DMS53 treated with DMSO at 0.1 percent for 48 hours (cell line): ENCODE results near the gene RALGAPA2.

Source experiments
- DNase-seq: peaks from one replicate; lab custom pipeline; 2025; ENCODE audit not compliant: unreplicated experiment; lab: John Stamatoyannopoulos, UW

The RALGAPA2 gene

DNA sequence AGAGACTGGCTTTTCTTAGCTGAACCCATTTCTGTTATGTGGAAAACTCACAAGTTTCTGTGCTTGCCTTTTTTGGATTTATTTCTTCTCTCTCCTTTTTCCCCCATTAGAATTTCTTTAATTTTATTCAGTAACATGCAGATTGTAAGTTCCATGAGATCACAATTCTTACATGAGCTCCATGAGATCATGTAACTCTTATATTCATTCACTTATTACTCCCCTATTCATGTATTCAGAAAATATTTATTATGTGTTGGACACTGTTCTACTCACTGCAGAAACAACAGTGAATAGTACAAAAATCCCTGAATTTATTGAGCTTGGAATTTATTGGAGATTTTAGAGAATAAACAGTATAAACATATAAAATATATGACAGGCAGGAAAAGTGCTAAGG lies 238.8 kb downstream of the RALGAPA2 start:
- DNase-seq, result no peak

DNA sequence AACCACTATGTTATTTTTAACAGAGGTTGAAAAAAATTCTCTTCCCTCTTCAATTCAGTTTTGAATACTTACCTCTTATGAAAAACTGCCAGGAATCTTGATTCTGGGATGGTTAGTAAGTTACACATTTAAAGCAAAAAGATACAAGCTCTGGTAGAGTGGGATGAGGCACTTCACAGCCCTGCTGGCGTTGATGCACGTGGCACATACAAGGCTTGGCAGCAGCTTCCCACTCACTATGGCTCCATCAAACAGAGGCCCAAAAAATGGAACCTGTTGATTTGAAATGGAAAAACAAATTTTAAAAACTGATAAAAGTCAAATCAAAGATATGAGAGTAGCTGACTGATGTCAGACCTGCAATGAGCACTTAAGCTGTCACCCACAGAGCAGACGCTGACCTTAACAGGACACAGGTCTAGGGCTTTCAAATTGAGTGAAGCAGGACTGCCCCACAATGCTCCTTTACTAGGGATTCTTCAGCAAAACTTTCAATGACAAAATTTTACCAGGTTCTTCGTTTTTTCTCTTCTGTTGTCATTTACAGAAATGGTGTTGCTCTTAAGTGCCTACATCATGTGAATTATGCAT lies 239.7 kb downstream of the RALGAPA2 start:
- no peak for DNase-seq

DNA sequence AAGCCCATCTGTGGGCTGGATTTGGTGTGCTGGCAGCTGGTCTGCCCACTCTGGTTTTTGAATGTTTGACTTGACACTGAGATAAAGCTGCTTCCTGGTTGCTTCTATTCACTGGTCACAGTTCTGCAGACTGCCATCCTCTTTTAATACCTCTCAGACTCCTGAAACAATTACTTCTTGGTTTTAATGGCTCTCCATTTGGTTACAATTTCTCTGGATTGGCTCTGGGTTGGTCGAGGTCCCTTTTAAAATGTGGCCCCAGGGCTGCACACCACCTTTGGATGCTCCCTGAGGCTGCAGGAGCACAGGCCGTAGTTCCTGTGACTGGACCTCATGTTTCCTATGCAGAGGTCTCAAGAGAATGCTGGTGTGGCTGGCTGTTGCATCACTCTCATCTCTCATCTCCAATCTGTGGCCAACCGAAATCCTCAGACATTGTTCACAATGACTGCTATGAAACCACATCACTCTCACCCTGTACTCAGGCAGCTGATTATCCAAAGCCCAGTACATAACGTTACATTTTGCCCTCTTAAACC lies 246.0 kb downstream of the RALGAPA2 start:
- peak; percentile 24 for DNase-seq

DNA sequence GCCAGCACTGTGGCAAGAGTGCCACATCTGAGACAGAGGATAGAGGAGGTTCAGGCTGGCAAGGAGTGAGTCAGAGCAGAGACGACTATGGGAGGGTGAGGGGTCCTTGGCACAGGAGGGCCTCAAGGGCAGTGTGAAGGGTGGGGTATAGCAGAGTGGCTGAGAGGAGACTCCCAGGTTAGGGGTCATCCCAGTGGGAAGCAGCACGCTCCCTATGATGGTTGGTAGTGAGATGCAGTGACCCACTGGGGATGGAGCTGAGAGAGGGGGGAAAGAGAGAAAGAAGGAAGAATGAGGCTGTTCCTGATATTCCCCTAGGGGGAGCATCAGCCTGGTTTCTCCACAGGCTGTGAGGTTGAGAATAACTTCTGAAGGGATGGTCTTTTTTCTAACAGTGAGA lies 247.2 kb downstream of the RALGAPA2 start:
- DNase-seq, result no peak

DNA sequence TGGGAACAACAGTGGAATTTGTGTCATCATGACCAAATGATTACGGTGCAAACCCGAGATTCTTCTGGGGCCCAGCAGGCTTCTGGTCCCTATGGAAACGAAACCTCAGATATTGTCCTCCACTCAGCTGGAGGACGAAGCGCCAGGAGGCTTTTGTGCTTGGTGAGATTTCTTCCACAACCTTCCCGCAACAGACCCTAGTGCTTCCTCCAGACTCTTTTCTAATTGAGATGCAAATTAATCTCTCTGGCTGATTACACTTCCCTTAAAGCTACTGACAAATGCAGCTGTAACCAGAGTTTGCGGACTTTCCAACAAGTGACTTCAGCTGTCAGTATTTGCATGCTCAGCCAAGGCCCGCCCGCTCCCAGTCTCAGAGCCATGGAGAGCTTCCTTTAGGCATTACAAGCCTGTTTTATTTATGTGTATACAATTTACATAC lies 248.5 kb downstream of the RALGAPA2 start:
- no peak for DNase-seq

DNA sequence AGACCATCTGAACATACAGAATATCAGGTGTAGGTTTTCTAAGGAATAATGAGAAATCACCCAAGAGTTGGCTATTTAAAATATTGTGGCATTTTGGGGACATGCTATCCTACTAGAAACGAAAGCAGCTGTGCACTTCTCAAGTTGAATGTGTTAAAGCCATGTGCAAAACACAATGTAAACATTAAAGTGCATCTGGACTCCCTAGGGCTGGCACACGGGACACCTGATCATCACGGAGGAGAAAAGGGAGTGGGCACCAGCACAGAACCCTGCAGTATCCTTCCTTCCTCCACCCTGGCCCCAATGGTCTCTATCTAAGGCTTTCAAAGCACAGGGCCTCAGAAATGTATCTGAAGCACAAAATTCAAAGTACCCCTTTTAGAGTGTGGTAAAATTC lies 250.3 kb downstream of the RALGAPA2 start:
- no peak for DNase-seq

DNA sequence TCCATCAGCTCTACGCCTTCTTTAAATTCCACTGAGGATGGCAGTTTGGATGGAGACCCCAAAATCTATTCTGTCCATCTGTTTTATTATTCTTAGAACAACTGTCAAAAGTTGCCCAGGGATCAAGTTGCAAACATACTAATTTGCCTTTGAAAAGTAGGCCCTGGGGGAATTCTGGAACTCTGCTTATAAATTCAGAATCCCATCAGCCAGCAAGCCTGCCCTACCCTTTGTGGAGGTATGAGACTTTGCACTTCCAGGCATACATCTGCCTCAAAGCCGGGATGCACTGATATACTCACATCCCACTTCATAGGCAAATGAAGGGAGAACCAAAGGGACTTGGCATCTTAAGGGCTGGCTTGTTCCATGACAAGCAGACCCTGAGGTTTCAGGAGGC lies 250.9 kb downstream of the RALGAPA2 start:
- no peak for DNase-seq

DNA sequence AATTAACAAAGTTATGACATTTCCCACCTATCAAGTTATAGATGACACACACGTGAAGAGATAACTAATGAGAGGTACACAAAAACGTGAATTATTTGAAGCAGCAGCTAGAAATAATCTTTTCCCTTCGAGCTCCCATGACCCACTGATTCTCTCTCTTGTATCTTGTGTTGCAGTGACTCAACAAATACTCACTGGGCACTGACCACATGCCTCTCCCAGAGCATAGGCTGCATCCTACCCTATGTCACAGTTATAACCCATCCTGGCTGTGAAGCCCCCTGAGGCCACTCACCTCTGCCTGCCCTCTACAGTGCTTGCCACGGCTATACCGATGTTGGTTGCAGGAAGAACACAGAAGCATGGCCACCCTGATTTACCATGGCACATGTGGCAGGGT lies 252.7 kb downstream of the RALGAPA2 start:
- no peak for DNase-seq

DNA sequence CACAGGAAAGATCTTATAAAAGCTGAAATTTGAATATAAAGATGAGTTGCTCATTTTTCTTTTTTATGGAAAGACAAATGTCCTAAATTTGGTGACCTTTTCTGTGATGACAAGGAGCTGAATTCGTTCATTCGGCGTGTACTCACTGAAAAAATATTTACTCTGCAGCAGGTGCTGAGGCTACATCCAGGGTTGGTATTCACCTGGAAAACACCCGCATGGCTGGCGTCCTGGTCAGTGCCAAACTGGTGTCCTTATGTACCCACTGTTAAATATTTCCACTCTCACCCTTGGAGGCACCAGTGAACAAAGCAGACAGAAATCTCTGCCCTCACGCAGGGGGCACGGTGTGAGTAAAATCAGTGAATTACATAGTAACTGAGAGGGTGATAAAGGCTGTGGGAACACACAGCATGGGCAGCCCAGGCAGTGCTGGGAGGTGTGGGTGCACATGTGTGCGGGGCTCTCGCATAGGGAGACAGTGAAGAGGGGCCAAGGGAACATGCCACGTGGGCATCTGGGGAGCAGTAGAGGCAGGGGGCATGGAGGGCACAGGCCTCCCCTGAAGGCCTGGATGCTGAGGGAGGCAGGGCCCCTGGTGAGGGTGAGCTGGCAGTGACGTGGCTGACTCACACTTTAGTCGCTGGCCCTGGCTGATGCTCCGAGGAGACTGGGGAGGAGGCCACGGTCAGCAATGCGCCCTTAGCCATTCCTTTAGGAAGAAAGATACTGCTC lies 254.9 kb downstream of the RALGAPA2 start:
- DNase-seq, result peak; percentile 65

DNA sequence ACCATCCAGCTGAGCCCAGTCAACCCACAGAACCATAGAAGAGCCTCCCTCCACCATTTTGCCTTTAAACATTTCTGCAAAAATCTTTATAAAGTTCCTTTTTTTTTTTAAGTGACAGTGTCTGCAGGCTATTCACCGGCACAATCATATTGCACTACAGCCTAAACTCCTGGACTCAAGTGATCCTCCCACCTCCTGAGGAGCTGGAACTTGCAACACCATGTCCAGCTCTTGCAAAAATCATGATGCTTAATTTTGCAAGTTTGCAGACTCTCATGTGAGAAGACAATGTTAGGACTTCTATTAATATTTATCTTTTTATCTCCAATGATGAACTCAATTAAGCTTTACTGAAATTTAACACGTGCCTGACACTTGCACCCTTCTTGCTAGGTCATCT lies 255.7 kb downstream of the RALGAPA2 start:
- DNase-seq, result no peak

DNA sequence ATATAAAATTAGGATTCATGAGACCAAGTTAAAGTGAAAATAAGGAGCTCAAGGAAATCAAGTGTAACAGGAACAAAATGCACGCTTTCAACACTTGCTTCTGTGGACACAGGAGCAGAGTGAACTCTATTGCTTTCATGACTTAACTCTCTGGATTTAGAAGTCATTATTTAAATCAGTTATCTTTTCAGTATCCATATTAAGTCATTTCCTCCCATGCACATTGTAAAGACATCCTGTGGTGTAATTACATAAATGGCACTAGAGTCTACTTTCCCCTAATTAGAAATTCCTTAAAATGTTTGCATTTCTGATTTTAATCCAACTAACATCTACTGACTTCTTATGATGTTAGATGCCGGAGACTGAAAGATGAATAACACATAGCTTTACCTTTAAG lies 256.5 kb downstream of the RALGAPA2 start:
- no peak for DNase-seq

DNA sequence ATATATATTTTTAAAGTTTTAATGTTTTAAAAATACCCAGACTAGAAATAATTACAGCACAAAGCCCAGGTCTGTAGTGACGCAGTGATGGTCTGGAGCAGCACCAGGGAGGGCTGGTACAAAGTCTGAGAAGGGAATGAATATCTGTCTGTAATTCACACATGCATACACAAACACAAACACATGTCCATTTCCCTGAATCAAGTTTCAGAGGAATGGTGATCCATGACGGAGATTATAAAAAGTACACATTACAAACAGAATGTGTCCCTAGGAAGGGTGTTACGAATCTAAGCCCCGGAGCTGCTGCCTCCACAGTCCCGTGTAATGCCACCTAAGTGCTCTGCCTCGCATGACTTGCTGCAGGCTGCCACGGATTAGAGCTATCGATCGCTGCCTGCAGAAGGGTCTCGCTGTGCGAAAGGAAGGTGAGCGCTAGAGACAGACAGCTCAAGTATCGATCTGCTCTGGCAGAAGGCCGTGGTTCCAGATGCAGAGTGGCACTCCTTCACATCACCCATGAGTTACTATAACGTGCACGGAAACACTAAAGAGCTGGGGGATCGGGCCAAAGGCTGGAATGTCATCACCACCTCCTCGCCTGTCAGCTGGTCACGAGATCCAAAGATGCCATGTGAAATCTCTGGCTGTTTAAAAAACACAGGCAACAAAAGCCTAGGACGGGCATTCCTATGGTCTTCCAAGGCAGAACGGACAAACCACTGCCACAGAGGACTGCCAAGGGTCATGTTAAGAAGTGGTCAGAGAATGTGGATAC lies 257.4 kb downstream of the RALGAPA2 start:
- DNase-seq, result peak; percentile 88

DNA sequence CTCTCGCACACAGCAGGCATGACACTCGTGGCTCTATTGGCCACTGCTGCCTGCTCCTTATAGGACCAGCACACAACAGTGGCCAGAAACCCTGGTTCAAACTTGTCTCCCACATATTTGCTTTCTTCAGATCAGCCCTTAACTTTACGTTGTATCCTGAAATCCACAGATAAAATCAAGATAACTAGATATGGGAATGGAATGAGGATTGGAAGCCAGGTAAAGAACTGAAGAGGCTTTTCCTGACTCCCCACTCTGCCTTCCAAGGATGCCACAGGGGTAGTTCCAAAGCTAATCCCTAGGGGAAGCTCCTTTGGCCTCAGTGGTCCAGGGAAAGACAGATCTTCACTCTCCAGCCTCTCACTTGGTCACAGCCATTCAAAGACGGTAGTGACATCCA lies 258.1 kb downstream of the RALGAPA2 start:
- no peak for DNase-seq

DNA sequence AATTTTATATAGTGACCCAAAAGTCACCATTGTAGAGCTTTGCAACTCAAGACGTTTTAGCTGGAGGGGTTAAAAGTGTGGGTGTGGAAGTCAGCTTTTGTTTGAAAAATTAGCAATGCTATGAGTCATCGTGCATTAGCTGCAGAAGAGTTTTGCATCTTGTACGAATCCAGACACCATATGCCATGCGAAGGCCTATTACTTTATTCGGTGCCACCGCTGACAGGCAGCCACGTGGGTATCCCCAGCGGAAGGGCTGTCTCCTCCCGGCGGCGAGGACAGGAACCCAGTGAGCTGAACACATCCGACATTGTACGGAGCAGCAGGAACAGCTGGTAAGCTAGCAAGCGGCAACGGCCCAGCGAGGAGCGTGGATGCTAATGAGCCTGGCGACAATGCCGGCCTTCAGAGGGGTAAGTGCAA lies 260.2 kb downstream of the RALGAPA2 start:
- peak; percentile 89 for DNase-seq

DNA sequence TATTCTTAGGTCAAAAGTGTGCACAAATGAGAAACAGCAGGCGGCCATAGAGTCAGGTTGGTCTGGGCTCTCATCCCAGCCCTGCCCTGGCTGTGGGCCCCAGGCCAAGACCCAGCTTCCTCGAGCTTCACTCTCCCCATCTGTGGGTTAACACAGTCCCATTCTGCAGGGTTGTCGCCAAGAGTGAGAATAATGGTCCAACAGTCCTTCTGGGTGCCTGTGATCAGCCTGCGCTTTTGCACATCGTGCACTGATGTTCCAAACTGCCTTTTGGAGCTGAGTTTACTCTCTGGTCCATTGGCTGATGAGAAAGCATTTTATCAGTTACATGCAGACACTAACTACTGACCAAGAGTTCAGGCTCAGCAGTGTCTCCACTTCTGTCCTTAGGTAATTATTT lies 261.9 kb downstream of the RALGAPA2 start:
- DNase-seq, result no peak

DNA sequence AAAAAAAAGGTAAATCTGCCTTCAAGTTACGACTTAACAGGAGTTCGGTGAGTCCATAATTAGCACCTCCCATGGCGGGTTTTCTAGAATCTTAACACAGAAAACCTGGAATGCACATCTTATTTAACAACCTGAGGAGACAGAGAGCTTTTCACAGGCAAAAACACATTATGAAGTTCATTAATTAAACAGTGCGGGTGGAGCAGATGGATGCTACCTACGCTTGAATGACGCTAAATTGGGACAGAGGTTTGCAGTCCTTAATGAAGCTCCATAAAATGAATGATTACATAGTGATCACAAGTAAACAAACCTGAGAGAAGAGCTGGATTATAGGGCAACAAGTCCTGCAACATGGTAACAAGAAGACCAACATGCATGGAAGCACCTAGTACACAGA lies 263.6 kb downstream of the RALGAPA2 start:
- DNase-seq, result no peak

DNA sequence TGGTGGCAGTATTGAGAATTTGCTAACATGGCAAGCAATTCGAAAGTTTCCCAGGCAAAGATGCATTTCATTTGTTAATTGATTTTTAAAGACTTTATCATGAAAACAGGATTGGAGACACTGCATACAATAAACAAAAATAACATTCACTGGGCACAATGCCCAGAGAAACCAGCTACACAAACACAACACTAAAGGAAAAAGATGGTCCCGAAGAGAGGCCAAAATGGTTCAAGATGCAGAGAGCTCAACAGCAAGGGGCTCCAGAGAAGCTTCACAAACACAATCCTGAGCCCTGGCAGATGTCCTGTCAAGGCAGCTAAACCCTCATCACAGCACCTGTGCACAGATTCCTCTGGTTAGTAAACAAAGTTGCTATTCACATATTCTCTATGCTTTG lies 265.2 kb downstream of the RALGAPA2 start:
- DNase-seq, result no peak

DNA sequence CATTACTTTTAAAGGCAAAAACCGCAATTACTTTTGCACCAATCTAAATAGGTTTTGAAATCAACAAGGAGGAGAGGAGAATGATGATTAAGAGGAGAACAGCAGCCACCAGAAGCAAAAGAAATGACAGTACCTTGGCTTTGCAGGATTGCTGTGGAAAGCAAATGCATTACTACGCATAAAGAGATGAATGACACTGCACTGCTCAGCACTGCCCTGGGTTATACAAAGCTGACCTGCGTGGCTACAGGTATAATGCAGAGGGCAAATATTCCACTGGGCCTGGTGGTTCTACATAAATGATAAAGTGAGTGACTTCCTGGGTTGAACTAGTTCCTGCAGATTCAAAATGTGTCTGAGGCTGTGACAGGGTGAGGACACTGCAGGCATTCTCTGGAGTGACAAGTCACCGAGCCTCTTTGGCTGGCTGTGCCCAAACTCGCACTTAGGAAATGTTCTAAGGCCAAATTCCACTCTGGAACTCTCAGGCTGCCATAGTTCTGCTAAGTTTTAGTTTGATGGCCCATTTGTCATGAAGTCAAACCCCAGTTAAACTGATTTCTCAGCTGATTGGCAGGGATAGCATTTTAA lies 265.9 kb downstream of the RALGAPA2 start:
- no peak for DNase-seq

DNA sequence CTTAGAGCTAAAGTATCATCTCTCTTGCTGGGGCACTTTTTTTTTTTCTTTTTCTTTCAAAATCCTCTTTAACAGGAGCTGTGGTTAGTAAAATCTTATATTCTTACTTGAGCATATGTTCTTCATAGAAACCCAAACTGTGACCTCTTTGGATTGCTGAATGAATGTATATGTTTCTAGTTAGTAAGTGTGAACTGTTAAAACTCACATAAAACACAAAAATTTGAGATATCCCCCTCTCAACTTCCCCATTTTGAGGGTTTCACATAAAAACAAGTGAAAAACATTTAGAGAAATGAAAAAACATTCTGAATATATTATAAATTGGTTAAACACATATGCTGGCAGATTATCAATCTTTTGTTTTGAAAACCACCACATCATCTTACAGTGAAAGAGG lies 266.4 kb downstream of the RALGAPA2 start:
- DNase-seq, result no peak

DNA sequence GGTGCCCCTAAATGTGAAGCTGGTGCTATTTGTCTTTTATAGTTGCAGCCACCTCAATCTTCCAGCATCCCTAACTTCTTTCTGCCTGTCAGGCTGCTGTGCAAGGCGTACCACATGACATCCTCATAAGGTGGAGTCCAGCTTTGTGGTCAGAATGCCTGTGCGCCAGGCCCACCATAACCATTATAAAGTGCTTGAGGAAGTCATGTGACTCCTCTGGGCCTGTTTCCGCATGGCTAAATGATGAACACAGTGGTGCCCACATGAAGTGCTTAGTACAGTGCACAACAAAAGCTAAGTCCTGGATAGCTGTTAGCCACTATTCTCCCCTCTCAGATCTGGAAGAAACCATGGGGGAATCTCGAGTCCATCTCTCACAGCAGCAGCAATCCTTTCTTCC lies 268.9 kb downstream of the RALGAPA2 start:
- no peak for DNase-seq

DNA sequence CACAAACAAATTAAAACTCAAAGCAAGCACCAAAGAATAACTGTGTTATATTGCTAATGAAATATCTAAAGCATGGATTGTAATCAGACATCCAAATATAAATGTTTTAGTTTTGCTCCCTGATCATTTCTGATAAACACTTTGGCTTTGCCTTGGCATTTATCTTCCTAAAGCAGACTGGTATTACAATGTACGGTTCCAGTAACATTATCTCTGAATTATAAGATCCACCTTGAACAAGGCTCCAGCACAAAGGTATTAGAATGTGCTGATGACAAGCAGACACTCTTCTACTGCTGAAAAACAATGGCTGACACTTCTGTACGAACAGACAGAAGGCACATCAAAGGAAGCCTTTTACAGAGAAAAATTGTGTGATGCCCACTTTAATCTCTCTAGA lies 270.0 kb downstream of the RALGAPA2 start:
- DNase-seq, result no peak
